ENCODE results near the gene DUSP18.

Gene DUSP18

DNA sequence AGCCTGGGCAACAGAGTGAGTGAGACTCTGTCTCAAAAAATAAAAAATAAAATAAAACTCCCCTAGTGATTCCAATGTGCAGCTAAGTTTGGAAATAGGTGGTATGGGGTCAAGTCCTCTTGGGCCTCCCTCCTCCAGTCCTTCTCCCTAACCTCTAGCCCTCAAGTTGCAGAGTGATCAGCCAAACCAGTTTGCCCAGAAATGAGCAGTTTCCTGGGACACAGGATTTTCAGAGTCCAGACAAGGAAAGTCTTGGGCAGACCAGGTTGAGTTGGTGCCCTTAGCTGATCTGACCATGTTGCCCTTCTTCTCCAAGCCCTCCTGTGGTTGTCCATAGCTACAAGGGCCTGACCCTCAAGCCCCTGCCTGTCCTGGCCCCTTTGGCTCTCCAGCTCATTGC, 52.8 kb downstream of the DUSP18 start:
- Histone ChIP-seq H3K36me3 (ENCODE audit: control insufficient read depth in 1 of 2, insufficient read depth in 2 of 2, low read length in 2 of 2) (peaks cover 7 to 25% of the 10 kb centered on the region in 2 donors), H3K27ac (ENCODE audit: low read length) (no peak overlapping the region), H3K9me3 (ENCODE audit: control insufficient read depth in 1 of 2, low read length in 2 of 2) (no peaks in the 10 kb centered on the region), H3K27me3 (ENCODE audit: low read depth, low read length) (no peaks in the 10 kb centered on the region), H3K4me3 (ENCODE audit: low read depth in 1 of 2, low read length in 2 of 2) (no peak overlapping the region), H3K4me1 (ENCODE audit: control insufficient read depth in 1 of 2, insufficient read depth in 2 of 2, low read length in 2 of 2) (no peaks in the 10 kb centered on the region)

DNA sequence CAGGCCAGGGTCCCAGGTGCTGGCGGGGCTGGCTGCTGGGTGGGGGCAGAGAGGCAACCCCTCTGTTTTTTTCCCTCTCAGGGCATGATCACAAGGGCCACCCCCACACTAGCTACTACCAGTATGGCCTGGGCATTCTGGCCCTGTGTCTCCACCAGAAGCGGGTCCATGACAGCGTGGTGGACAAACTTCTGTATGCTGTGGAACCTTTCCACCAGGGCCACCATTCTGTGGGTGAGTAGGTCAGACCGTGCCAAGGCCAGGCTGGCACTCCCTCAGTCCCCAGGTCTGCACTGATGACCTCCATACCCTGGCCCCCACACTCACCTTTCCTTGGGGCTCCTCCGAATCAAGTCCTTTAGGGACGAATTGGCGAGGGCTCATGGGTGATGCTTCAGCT, 53.4 kb downstream of the DUSP18 start:
- no peak overlapping the region for H3K4me3 ChIP-seq (ENCODE audit: low read depth in 1 of 2, low read length in 2 of 2)
- peaks cover 0 to under 1% of the 10 kb centered on the region in 2 donors for H3K4me1 ChIP-seq (ENCODE audit: control insufficient read depth in 1 of 2, insufficient read depth in 2 of 2, low read length in 2 of 2)
- no peaks in the 10 kb centered on the region for H3K9me3 ChIP-seq (ENCODE audit: control insufficient read depth in 1 of 2, low read length in 2 of 2)
- H3K27me3 ChIP-seq (ENCODE audit: low read depth, low read length): no peaks in the 10 kb centered on the region
- H3K36me3 ChIP-seq (ENCODE audit: control insufficient read depth in 1 of 2, insufficient read depth in 2 of 2, low read length in 2 of 2): peaks cover 7 to 25% of the 10 kb centered on the region in 2 donors
- no peak overlapping the region for H3K27ac ChIP-seq (ENCODE audit: low read length)

DNA sequence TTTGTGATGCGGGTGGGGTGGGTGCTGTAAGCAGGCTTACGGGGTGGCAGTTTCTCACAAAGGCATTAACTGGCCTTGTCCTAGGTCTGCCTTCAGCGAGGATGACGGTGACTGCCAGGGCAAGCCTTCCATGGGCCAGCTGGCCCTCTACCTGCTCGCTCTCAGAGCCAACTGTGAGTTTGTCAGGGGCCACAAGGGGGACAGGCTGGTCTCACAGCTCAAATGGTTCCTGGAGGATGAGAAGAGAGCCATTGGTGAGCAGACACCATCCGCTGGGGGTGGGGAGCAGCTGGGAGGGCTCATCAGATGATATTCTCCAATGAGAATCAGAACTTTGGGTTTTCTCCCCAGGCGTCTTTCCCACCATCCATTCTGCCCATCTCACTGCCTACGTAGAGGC, 54.9 kb downstream of the DUSP18 start:
- no peak overlapping the region for H3K4me3 ChIP-seq (ENCODE audit: low read depth in 1 of 2, low read length in 2 of 2)
- H3K27me3 ChIP-seq (ENCODE audit: low read depth, low read length): no peaks in the 10 kb centered on the region
- H3K4me1 ChIP-seq (ENCODE audit: control insufficient read depth in 1 of 2, insufficient read depth in 2 of 2, low read length in 2 of 2): peaks cover 5 to 8% of the 10 kb centered on the region in 2 donors
- peaks cover 7 to 25% of the 10 kb centered on the region in 2 donors for H3K36me3 ChIP-seq (ENCODE audit: control insufficient read depth in 1 of 2, insufficient read depth in 2 of 2, low read length in 2 of 2)
- H3K9me3 ChIP-seq (ENCODE audit: control insufficient read depth in 1 of 2, low read length in 2 of 2): no peaks in the 10 kb centered on the region
- no peak overlapping the region for H3K27ac ChIP-seq (ENCODE audit: low read length)

All from muscle layer of duodenum (tissue), 2 donors.